Muscle layer of colon (tissue), 2 donors: Measurements from ENCODE around the gene APOL5.
A peak's percentile ranks its signal among the peaks of the same experiment; 100 is the strongest.

Experiments used
- H3K27ac ChIP-seq: one replicate; pipeline ENCODE4 v1.7.0; 2013; ENCODE audit warnings: low read depth, mild to moderate bottlenecking, low read length, moderate library complexity
- H3K27me3 ChIP-seq, 2 donors: one replicate each; pipeline ENCODE4 v1.7.0; 2013; ENCODE audit warnings: low read length in 2 of 2, mild to moderate bottlenecking in 2 of 2; ENCODE audit not compliant: insufficient read depth in 2 of 2, control insufficient read depth in 1 of 2
- H3K36me3 ChIP-seq: one replicate; pipeline ENCODE4 v1.7.0; 2013; ENCODE audit warnings: mild to moderate bottlenecking, low read length; ENCODE audit not compliant: insufficient read depth
- H3K4me1 ChIP-seq: one replicate; pipeline ENCODE4 v1.7.0; 2013; ENCODE audit warnings: mild to moderate bottlenecking, low read length; ENCODE audit not compliant: insufficient read depth
- H3K4me3 ChIP-seq, 2 donors: one replicate each; pipeline ENCODE4 v1.7.0; 2013; ENCODE audit warnings: low read length in 2 of 2, low read depth in 1 of 2, mild to moderate bottlenecking in 1 of 2, moderate library complexity in 1 of 2
- H3K9ac ChIP-seq: one replicate; pipeline ENCODE4 v1.7.0; 2013; ENCODE audit warnings: low read length
- H3K9me3 ChIP-seq: one replicate; pipeline ENCODE4 v1.7.0; 2013; ENCODE audit warnings: mild to moderate bottlenecking, low read length
- donor health status: abdominal sarcoma.
- donor health status: Adenocarcinoma of cecum.

The APOL5 gene

DNA sequence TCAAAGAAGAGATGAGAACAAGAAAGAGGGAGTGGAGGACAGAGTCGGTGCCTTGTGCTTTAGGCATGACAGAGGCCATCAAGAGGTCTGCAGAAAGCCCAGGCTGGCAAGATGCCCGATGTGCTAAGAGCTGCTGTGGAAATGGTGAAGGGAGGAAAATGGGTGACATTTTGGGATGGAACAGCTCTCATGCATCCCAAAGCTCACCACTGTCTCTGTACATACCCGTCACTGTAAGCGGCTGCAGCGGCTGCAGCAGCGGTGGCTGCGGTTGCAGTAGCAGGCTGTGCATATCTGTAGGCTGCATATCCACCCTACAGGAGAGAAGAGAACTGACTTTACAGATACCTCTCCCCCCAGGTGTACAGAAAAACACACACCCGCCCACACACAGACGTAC is 28.6 kb downstream of the APOL5 start:
- H3K4me3 ChIP-seq = no peak overlapping the region
- H3K36me3 ChIP-seq = peaks cover 58% of the 10 kb centered on the region
- H3K4me1 ChIP-seq = no peaks in the 10 kb centered on the region
- no peak overlapping the region for H3K27ac ChIP-seq
- no peak overlapping the region for H3K9ac ChIP-seq
- no peaks in the 10 kb centered on the region for H3K9me3 ChIP-seq
- H3K27me3 ChIP-seq = no peaks in the 10 kb centered on the region

GRCh38 chr22:35746946-35747703 is 29.5 kb downstream of the APOL5 start:
- Histone ChIP-seq H3K9me3 (no peaks in the 10 kb centered on the region), H3K27me3 (no peaks in the 10 kb centered on the region), H3K36me3 (peaks cover 52% of the 10 kb centered on the region), H3K27ac (no peak overlapping the region), H3K9ac (no peak overlapping the region), H3K4me3 (no peak overlapping the region), H3K4me1 (peaks cover under 1% of the 10 kb centered on the region)

DNA sequence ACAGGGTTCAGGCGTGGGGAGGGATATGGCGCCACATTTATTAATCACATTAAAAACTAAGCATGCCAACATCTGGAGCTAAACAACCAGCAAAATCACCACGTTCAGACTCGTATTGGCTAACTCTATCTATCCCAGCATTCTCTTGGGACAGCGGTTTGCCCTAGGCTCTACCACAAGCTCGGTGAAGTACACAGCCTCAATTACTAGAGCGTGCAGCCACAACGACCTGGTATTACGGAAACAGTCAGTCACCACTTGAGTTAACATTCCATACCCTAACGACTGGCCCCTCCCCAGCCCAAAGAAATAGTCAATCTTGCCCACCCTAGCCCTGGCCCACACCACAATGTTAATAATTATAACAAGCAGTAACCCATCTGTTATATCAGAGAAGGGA is 32.1 kb downstream of the APOL5 start:
- H3K4me1 ChIP-seq = peaks cover 11% of the 10 kb centered on the region
- H3K27me3 ChIP-seq = no peaks in the 10 kb centered on the region
- peaks cover 35% of the 10 kb centered on the region for H3K36me3 ChIP-seq
- H3K9ac ChIP-seq = no peak overlapping the region
- H3K27ac ChIP-seq = no peak overlapping the region
- no peak overlapping the region for H3K4me3 ChIP-seq
- no peaks in the 10 kb centered on the region for H3K9me3 ChIP-seq

DNA sequence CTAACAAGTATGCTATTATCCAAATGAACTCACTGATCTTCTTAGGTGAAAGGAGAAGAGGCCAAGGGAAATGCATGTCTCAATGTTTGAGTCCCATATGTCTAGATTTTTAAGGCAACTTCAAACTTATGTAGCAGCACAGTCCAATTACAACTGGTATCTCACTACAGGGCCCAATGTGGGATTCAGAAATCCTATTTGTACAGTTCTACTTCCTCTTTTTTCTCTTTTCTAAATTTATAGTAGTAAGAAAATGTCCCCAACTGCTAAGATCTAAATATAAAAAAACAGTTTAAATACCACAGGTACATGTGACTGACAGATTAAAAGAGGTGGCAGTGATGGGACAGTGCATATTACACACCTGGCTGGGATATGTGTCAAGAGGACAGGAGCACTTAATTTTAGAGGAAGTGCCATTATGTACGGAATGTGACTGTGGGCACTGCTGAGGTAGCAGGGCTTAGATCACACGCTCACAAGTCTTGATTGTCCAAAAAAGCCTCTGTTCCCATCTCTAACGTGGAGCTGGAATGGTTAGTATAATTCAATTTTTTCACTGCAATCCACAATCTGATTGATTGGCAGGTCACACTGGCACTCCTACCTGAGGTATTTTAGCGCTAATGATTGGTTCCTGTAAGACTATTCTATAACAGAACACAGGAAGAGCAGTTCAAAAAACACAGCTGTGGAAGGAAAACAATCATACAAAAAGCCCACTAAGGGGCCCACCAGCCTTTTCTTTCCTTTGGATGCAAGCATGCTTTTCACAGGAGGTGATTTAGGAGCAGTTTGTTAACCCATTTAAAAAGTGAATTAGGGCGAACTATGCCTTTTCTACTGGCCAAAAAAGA is 34.6 kb downstream of the APOL5 start:
- H3K9me3 ChIP-seq = no peaks in the 10 kb centered on the region
- peaks cover 12% of the 10 kb centered on the region for H3K4me1 ChIP-seq
- no peak overlapping the region for H3K9ac ChIP-seq
- peak overlapping the region in 1 of 2 donors; percentile 13 for H3K4me3 ChIP-seq
- H3K27me3 ChIP-seq = no peaks in the 10 kb centered on the region
- H3K36me3 ChIP-seq = peaks cover 25% of the 10 kb centered on the region
- H3K27ac ChIP-seq = no peak overlapping the region

DNA sequence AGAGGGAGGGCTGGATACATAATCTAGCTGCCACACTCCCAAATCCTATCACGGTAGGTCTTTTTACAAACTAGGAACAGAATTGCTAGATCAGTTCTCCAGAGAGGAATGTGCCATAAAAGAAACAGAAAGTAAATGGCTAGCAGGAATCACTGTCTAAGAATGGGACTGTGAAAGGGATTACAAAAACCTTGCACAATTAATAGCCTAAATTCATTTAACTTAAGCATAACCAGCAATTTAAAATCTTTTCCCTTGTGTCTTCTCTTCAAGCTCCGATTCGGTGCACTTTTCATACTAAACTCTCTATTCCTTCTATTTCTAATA is 35.2 kb downstream of the APOL5 start:
- Histone ChIP-seq H3K27me3 (no peaks in the 10 kb centered on the region), H3K9me3 (no peaks in the 10 kb centered on the region), H3K27ac (no peak overlapping the region), H3K4me1 (peaks cover 18% of the 10 kb centered on the region), H3K4me3 (peak overlapping the region in 1 of 2 donors; percentile 13), H3K36me3 (peaks cover 25% of the 10 kb centered on the region), H3K9ac (no peak overlapping the region)

GRCh38 chr22:35754761-35755160 is 37.1 kb downstream of the APOL5 start:
- H3K9me3 ChIP-seq = no peaks in the 10 kb centered on the region
- H3K36me3 ChIP-seq = peaks cover 37% of the 10 kb centered on the region
- H3K27ac ChIP-seq = no peak overlapping the region
- H3K4me3 ChIP-seq = no peak overlapping the region
- no peaks in the 10 kb centered on the region for H3K27me3 ChIP-seq
- no peak overlapping the region for H3K9ac ChIP-seq
- H3K4me1 ChIP-seq = peaks cover 26% of the 10 kb centered on the region

GRCh38 chr22:35756722-35757121 is 39.0 kb downstream of the APOL5 start:
- Histone ChIP-seq H3K4me1 (peaks cover 26% of the 10 kb centered on the region), H3K9me3 (no peaks in the 10 kb centered on the region), H3K27me3 (no peaks in the 10 kb centered on the region), H3K36me3 (peaks cover 48% of the 10 kb centered on the region), H3K4me3 (no peak overlapping the region), H3K27ac (no peak overlapping the region), H3K9ac (no peak overlapping the region)

- no peak overlapping the region for H3K27ac ChIP-seq
- no peaks in the 10 kb centered on the region for H3K9me3 ChIP-seq
- H3K4me3 ChIP-seq = no peak overlapping the region
- H3K9ac ChIP-seq = no peak overlapping the region
- peaks cover 41% of the 10 kb centered on the region for H3K36me3 ChIP-seq
- H3K4me1 ChIP-seq = peaks cover 15% of the 10 kb centered on the region
- H3K27me3 ChIP-seq = no peaks in the 10 kb centered on the region
These were observed 40.7 kb downstream of the APOL5 start for GRCh38 chr22:35758394-35758793.

- Histone ChIP-seq H3K27ac (no peak overlapping the region), H3K36me3 (peaks cover 29% of the 10 kb centered on the region), H3K27me3 (no peaks in the 10 kb centered on the region), H3K9ac (no peak overlapping the region), H3K4me3 (no peak overlapping the region), H3K9me3 (no peaks in the 10 kb centered on the region), H3K4me1 (peaks cover 16% of the 10 kb centered on the region)
These were observed 43.4 kb downstream of the APOL5 start for GRCh38 chr22:35761037-35761436.

- Histone ChIP-seq H3K4me1 (peaks cover 3% of the 10 kb centered on the region), H3K27me3 (no peaks in the 10 kb centered on the region), H3K27ac (no peak overlapping the region), H3K9me3 (no peaks in the 10 kb centered on the region), H3K4me3 (no peak overlapping the region), H3K36me3 (peaks cover 3% of the 10 kb centered on the region), H3K9ac (no peak overlapping the region)
These were observed 49.2 kb downstream of the APOL5 start for GRCh38 chr22:35766654-35767580.

DNA sequence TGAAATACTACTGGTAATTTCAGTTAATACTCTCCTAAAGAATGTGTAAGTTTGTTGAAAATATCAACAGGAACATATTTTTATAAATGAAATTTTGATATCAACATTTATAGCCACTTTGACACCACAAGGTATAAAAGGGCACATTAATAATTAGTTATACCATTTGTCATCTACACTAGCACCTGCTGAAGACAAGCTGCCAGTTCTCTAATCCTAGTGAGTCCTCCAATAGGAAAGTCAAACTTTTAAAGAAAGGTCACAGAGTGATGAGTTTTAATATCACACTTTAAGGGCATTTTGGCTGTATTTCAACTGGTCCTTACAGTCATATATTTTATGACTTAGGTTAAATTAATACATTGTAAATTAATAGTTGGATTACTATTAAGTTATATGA is 52.3 kb downstream of the APOL5 start:
- peaks cover 3% of the 10 kb centered on the region for H3K36me3 ChIP-seq
- H3K27ac ChIP-seq = no peak overlapping the region
- H3K9me3 ChIP-seq = no peaks in the 10 kb centered on the region
- peaks cover 4% of the 10 kb centered on the region for H3K4me1 ChIP-seq
- no peaks in the 10 kb centered on the region for H3K27me3 ChIP-seq
- no peak overlapping the region for H3K4me3 ChIP-seq
- no peak overlapping the region for H3K9ac ChIP-seq
